GM13976 (cell line): ENCODE results near the gene CBLL1.

Experiments used
- DNase-seq: peaks from one replicate; pipeline ENCODE4 v3.0.0; 2012; ENCODE audit warnings: low spot score
- CTCF ChIP-seq: IDR thresholded peaks from 2 replicates; pipeline ENCODE4 v1.5.1; 2012; ENCODE audit warnings: borderline replicate concordance, mild to moderate bottlenecking; ENCODE audit not compliant: insufficient read depth; ENCODE audit errors: extremely low read depth, missing control alignments, control extremely low read depth
- in situ Hi-C: fragments of 300-500 bp; cut with MboI; formaldehyde crosslinking; loops from one replicate; pipeline ENCODE4 v1.12.0; 2022; ENCODE audit warnings: low sequenced_read_pairs, mixed read lengths, inconsistent platforms; ENCODE audit not compliant: unreplicated experiment

CBLL1 gene, protein sequence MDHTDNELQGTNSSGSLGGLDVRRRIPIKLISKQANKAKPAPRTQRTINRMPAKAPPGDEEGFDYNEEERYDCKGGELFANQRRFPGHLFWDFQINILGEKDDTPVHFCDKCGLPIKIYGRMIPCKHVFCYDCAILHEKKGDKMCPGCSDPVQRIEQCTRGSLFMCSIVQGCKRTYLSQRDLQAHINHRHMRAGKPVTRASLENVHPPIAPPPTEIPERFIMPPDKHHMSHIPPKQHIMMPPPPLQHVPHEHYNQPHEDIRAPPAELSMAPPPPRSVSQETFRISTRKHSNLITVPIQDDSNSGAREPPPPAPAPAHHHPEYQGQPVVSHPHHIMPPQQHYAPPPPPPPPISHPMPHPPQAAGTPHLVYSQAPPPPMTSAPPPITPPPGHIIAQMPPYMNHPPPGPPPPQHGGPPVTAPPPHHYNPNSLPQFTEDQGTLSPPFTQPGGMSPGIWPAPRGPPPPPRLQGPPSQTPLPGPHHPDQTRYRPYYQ

DNA sequence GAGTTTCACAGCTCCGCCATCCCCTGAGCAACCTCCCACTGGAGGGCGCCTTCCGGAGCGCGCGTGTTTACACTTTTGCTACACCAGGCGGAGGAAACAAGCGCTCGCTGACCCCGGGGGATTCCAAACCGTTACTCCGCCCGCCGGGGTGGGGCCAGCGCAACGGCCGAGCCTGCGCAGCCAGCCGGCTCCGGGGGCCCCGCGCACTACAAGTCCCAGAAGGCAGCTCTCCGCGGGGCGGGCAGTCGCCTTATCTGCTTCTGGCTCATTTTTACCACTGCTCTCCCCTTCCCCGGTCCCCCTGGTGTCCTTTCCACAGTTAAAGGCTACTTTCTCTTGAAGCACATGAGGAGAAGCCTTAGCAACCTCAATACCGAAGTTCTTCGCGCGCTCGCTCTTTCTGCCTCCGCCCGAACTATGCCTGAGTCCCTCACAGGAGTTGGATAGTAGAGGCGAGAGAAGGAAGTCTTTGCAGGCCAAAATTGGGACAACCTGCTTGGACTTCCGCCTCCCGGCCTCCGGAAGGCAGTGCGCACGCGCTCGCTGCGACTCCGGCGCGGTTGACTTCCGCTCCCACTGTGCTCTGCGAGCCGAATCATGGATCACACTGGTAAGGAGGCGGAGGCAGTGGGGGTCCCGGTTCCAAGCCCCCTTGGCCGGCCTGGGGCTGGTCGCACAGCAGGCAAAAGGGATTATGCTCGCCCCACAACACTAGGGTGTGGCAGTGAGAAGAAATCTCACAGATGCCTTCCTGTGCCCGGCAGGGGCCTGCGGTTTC, at the start of gene CBLL1:
TSS of gene CBLL1 (plus strand) at position 576 of the 778 bp plus-strand sequence. CDS start at position 598, 22 bp downstream.
- DNase-seq = peak; percentile 93

GRCh38 chr7:107694386-107694785, 49.6 kb upstream of the CBLL1 start:
- DNase-seq = no peak
- in situ Hi-C loops = no loop called here

More for the DNA sequence above, at the start of gene CBLL1:
- in situ Hi-C loops = no loop called here
- peak; percentile 77 for TF ChIP-seq CTCF

GRCh38 chr7:107696330-107696946, 47.5 kb upstream of the CBLL1 start:
- TF ChIP-seq CTCF = no peak
- no peak for DNase-seq
- in situ Hi-C loops = no loop called here

More at GRCh38 chr7:107694386-107694785, 49.6 kb upstream of the CBLL1 start:
- TF ChIP-seq CTCF = no peak

DNA sequence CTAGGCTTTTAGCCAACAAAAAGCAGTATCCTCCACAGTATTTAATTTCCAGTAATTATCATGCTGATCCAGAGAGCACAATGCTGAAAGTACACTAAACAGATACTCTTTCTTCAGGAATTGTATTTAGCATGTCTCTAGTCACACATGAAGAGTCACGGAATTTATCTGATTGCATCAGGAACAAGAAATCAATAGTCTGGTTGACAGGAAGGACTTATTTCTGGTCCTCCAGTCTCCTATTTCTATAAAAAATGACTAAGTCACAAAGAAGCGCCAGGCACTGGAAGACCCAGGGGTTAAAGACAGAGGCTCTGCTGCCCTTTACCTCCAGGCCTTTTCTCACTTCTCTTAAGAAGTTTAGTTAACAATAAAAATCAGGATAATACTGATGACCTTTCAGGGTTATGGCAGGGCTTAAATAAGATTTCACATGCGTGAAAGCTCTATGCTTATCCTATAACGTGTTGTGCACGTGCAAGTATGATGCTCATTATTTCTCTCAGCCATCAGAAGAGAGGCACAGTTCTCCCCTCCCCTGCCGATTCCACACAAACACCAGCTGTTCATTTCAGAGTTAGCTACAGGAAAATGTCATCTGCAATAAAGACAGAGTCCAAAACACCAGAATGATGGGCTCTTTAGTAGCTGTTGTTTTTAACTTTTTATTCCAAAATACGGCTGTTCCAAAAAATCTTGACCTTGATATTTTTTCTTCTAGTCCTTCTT, 46.5 kb upstream of the CBLL1 start:
- no peak for TF ChIP-seq CTCF
- in situ Hi-C loops = no loop called here
- DNase-seq = no peak

- TF ChIP-seq CTCF = no peak
- in situ Hi-C loops = no loop called here
- DNase-seq = no peak
Measured at GRCh38 chr7:107700570-107700969, 43.4 kb upstream of the CBLL1 start.

- in situ Hi-C loops = no loop called here
- DNase-seq = no peak
- no peak for TF ChIP-seq CTCF
Measured at GRCh38 chr7:107701191-107701590, 42.8 kb upstream of the CBLL1 start.
